Left kidney (tissue), 2 donors: ENCODE data around the gene TAGAP. TPM values are rescaled to one million over a fixed set of nuclear protein-coding genes. Genes with fewer than 3 reads are reported as not detected.
"Not testable (repeated sequence)": the region's sequence is repeated elsewhere in the genome, so short reads cannot be mapped to it uniquely, and the experiment has no call there.

Experiments
- DNase-seq: peaks from one replicate; pipeline ENCODE4 v3.0.0-alpha.2; 2013
- polyA plus RNA-seq: library from polyadenylated mRNA; unstranded; fragments of 120-200 nt; gene quantifications from one replicate; pipeline ENCODE4 v1.2.1, GENCODE V29; 2013; ENCODE audit not compliant: insufficient read length

The TAGAP gene
- polyA plus RNA-seq, 1 donor, result 0.78 TPM

DNA sequence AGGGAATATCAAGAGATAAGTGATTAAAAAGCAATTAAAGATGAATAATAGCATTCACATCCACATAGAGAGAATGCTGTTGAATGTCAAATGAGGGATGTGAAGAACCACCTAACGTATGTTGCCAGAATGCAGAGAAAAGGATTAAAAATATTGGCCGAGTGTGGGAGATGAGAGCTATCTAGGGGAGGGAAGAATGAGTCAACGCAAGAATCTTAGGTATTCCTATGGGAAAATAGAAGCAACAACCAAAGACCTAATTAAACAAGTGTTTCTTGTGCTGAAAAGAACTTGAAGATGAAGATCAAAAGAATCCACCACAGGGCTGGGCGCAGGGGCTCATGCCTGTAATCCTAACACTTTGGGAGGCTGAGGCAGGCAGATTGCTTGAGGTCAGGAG lies 32.6 kb downstream of the TAGAP start:
- DNase-seq, result no peak

DNA sequence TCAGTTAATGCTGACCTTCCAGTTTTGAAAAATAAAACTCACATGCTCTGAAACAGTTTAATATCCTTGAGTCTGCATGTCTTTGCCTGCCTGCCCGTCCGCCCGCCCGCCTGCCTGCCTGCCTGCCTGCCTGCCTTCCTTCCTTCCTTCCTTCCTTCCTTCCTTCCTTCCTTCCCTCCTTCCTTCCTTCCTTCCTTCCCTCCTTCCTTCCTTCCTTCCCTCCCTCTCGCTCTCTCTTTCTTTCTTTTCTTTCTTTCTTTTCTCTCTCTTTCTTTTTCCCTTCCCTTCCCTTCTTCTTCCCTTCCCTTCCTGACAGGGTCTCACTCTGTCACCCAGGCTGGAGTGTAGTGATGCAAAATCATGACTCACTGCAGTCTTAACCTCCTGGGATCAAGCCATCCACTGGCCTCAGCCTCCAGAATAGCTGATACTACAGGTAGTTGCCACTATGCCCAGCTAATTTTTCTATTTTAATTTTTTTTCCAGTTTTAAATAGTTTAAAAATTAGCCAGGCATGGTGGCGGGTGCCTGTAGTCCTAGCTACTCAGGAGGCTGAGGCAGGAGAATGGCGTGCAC lies 34.7 kb downstream of the TAGAP start:
- not testable (repeated sequence) for DNase-seq

DNA sequence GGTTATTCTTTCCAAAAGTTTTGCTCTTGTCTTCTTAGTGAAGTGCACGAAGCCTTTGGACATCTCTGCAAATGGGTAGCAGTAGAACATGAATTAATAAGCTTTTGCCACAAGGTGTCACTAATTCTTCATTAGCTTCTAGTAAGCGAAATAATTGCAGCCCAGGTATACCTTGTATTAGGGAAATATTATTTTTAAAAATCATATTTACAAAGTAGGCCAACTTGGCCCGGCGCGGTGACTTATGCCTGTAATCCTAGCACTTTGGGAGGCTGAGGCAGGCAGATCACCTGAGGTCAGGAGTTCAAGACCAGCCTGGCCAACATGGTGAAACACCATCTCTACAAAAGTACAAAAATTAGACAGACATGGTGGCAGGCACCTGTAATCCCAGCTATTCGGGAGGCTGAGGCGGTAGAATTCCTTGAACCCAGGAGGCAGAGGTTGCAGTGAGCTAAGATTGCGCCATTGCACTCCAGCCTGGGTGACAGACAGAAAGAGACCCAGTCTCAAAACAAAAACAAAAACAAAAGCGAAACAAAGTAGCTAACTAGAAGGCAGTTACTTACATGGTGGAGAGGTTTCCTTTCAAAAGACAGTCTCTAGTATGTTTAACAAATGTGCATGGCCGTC lies 36.0 kb downstream of the TAGAP start:
- DNase-seq, result peak; percentile 21

DNA sequence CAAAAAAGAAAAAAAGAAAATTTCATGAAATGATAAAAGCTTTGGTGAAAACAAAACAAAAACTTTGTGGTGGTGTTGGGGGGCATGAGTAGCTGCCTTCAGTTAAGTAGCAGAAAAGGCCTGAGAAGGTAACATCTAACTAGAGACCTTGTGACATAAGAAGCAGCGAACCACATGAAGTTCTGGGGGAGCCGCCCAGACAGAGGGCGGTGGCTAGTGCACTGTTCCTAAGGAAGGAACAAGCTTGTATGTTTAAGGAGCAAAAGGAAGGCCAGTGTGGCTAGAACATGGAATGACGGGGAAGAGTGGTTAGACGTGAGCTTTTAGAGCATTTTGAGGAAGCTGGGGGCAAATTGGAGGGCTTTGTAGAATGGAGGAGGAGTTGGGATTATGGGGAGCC lies 37.3 kb downstream of the TAGAP start:
- no peak for DNase-seq

DNA sequence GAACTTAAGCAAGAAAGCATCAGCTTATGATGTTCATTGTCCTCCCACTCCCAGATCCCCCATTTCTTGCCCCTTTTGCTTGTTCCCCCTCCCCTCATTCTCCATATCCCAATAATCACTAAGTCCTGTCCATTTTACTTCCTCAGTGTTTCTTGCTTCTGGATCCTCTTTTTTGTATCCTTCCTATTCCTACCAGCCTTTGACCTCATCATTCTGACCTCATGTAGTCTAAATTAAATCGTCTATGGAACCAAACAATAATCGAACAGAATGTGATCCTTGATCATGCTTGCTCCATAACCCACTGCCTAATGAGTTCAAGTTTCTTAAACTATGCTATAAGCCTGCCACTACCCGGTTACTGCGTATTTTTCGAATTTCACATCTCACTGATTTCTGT lies 39.4 kb downstream of the TAGAP start:
- DNase-seq, result no peak

DNA sequence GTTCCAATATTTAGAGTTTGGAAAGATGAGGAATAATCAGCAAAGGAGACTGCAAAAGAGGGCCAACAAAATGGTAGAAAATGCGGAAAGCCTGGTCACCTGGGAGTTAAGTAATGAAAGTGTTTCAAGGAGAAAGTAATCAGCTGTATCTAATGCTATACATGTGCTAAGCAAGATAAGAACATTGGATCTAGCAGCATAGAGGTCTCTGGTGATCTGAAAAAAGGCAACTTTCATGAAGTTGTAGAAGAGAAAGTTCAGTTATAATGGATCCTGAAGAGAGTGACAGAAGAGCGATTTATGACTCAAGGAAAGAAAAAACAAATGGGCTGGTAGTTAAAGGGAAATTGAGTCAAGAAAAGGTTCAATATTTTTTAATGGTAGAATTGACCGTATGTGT lies 40.2 kb downstream of the TAGAP start:
- DNase-seq, result no peak

DNA sequence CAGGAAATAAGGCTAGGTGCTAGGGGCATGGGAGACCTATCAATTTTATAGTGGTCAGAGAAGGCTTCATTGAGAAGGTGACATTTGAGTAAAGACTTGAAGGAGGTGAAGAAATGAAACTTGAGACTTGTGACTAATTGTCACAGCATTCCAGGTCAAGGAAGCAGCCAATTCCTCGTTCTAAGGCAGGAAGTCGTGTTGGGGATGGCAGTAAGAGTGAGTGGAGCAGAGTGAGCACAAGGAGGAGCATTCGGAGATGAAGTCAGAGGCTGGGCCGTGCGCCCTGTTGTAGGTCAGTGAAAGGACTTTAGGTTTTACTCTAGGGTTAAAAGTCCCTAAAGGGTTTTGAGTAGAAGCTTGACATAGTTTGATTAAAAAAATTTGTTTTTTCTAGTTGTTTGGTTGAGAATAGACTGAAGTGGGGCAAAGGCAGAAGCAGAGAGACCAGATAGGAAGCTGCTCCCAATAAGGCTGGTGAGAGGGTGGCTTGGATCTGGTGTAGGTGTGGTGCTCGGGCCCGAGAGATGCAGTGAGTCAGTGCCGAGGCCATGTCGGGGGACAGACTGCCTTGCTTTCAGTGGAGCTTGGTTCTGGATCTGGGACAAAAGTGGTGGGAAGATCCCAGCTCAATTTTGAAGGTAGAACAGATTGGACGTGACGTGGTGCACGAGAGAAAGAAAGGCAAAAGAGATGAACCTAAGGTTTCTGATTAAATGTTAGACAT lies 42.2 kb downstream of the TAGAP start:
- no peak for DNase-seq

DNA sequence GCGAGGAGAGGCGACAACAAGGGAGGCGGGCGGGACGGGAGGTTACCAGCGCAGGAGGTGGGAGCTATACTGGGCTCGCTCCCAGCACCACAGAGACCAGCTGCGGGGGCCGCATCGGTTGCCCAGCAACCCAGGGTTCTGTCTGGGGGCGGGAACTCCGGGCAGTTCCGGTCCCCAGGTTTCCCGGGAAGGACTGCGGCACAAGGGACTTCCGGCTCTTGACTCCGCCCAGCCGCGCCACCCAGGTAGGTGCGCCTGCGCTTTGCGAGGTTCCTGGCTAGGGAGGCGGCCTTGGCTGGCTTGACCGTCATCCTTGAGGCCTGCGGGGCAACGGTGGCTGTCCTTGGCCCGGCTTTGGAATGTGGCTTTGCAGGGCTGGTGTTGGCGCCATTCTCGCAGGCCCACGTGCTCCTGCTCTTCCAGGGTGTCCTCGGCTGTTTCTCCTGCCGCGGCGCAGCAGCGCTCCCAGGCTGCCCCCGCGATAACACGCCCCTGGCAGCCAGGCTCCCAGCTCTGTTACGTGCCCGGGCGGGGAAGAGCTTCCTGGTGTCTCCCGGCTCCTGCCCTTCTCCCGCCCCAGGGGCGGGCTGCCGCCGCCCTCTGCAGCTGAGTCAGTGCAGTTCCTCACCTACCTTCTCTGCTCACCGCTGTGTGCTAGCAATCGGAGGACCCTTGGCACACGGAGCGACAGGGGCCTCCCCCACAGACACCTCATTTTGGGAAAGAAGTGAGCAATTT lies 45.0 kb downstream of the TAGAP start, which contains the start of gene RSPH3:
Gene RSPH3, minus strand, starts transcription at position 537 of the 738 bp plus-strand sequence. CDS start 652 bp downstream, outside the sequence.
- DNase-seq, result peak; percentile 94

DNA sequence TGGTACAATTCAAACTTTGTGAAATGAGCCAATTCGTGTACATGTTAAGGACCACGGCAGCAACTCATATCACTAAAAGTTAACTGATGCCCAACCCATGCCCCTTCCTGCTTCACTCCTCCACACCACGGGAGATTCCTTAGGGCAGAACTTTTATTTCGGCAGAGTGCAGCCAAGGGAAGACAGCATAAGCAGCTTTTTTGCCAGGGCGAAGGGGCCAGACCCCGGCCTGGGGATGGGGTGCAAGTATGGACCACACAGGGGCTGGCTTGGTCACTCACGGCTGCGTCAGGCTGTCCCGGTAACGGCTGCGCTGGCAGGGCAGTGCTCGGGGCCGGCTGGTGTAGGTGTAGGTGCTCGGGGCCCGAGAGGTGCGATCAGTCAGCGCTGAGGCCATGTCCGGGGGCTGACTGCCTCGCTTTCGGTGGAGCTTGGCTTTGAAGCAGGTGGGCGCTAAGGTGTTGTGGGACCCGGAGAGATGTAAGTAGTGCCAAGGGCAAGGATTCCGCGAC lies 45.6 kb downstream of the TAGAP start:
- peak; percentile 20 for DNase-seq

DNA sequence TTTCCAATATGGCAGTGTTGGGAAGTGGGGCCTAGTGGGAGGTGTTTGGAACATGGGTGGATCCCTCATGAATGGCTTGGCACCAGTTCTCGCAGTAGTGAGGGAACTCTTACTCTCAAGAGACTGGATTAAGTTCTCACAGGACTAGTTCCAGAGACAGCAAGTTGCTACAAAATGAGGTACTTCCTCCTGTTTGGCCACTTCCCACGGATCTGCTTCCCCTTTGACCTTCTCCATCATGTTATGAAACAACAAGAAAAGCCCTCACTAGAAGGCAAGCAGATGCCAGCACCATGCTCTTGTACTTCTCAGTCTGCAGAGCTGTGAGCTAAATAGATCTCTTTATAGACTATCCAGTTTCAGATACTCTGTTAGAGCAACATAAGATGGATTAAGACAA lies 47.9 kb downstream of the TAGAP start:
- no peak for DNase-seq

DNA sequence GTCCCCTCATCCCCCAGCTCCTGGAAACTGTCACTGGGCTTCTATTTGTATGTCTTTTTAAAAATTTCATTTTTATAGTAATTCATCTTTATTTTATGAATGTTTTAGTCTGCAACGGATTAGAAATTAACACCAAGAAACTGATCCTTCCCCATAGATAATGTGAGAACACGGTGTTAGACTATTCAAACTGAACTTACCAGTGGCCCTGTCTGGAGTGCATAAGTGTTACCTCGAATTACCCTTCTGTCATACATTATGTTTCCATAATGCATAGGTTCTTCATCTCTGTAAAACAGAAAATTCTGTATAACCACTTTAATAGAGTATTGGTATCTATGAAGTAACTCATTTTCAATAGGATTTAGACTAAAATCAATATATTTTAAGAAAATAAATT lies 51.2 kb downstream of the TAGAP start:
- DNase-seq, result no peak

DNA sequence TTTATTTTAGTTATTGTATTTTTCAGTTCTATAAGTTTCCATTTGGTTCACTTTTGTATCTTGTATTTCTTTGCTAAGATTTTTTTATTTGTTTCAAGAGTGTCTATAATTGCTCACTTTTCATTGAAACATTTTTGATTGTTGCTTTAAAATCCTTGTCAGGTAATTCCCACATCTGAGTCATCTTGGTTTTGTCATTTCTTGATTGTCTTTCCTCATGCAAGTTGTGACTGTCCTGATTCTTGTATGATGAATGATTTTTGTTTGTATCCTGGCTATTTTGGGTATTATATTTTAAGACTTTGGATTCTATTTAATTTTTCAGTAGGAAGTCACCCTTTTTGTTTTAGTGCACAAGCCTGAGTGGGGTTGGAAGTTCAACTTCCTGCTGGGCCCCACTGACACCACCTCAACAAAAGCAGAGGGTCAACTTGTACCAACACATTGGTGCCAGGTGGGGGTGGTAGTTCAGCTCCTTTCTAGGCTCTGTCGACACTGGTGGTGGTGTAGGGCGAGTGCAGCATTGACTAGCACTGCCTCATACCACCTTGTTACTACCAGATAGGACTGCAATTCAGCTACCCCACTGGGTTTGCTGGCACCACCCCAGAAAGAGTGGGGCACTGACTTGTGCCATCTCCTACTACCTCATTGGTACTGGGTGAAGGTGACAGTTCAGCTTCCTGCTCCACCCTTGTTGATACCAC lies 53.6 kb downstream of the TAGAP start:
- no peak for DNase-seq

DNA sequence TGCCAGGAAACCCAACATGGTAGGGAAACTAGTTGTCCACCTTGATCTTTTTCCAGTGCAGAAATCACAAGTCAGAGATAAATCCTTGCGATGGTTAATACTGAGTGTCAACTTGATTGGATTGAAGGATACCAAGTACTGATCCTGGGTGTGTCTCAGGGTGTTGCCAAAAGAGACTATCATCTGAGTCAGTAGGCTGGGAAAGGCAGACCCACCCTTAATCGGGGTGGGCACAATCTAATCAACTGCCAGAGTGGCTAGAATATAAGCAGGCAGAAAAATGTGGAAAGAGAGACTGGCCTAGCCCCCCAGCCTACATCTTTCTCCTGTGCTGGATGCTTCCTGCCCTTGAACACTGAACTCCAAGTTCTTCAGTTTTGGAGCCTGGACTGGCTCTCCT lies 55.1 kb downstream of the TAGAP start:
- DNase-seq, result not testable (repeated sequence)

DNA sequence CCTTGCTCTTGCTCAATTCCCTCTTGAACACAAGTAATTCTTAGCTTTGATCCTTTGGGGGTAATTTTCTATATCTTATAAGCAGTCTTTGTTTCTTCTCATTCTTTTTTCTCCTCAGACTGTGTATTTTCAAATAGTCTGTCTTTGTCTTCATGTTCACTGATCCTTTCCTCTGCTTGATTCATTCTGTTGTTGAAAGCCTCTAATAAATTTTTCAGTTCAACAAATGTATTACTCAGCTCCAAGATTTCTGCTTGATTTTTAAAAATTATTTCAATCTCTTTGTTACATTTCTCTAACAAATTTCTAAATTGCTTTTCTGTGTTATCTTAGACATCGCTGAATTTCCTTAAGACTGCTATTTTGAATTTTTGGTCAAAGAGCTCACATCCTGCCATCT lies 56.3 kb downstream of the TAGAP start:
- DNase-seq, result no peak

DNA sequence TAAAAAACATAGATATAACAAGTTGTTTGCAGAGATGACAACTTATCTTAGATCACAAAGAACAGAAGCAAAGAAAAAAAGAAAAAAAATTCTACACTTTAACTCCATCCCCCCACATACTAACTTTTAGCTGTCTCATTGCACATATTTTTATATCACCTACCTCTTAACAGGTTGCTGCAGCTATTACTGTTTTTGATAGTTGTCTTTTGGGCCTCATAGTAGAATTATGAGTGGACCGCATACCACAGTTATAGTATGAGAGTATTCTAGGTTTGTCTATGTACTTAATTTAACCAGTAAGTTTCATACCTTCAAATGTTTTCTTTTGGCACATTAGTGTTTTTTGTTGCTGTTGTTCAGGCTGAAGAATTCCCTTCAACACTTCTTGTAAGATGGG lies 57.1 kb downstream of the TAGAP start:
- DNase-seq, result no peak

Other genes starting within 250 kb of the TAGAP start
- gene EZR, start 225.6 kb downstream of the TAGAP start, polyA plus RNA-seq, result 249 TPM
- 21.1 TPM for gene RSPH3, start 44.8 kb downstream of the TAGAP start, polyA plus RNA-seq
- gene FNDC1, start 124.4 kb upstream of the TAGAP start, polyA plus RNA-seq, result 6.3 TPM